BE2C (cell line): ENCODE measurements around the gene GAS7.

Experiments
- DNase-seq: peaks from one replicate; pipeline ENCODE4 v3.0.0-alpha.2; 2020
- H3K27me3 ChIP-seq: fragments of 250-450 bp; sonication (Bioruptor Pico); 2 replicates; pipeline ENCODE4 v1.5.1; 2020; ENCODE audit warnings: mild to moderate bottlenecking
- H3K36me3 ChIP-seq: fragments of 250-450 bp; sonication (Bioruptor Pico); 2 replicates; pipeline ENCODE4 v1.5.1; 2020; ENCODE audit warnings: mild to moderate bottlenecking
- H3K4me1 ChIP-seq: fragments of 250-450 bp; sonication (Bioruptor Pico); 2 replicates; pipeline ENCODE4 v1.5.1; 2020
- H3K4me3 ChIP-seq: 2 replicates; pipeline ENCODE4 v1.5.1; 2011; ENCODE audit warnings: low read depth, low read length
- H3K9me3 ChIP-seq: fragments of 250-450 bp; sonication (Bioruptor Pico); 2 replicates; pipeline ENCODE4 v1.5.1; 2020
- TF ChIP-seq, protein P1 (sequence below): IDR thresholded peaks from 2 replicates; pipeline ENCODE4 v1.5.1; 2012; ENCODE audit warnings: mild to moderate bottlenecking, low read depth, low read length

Gene GAS7

DNA sequence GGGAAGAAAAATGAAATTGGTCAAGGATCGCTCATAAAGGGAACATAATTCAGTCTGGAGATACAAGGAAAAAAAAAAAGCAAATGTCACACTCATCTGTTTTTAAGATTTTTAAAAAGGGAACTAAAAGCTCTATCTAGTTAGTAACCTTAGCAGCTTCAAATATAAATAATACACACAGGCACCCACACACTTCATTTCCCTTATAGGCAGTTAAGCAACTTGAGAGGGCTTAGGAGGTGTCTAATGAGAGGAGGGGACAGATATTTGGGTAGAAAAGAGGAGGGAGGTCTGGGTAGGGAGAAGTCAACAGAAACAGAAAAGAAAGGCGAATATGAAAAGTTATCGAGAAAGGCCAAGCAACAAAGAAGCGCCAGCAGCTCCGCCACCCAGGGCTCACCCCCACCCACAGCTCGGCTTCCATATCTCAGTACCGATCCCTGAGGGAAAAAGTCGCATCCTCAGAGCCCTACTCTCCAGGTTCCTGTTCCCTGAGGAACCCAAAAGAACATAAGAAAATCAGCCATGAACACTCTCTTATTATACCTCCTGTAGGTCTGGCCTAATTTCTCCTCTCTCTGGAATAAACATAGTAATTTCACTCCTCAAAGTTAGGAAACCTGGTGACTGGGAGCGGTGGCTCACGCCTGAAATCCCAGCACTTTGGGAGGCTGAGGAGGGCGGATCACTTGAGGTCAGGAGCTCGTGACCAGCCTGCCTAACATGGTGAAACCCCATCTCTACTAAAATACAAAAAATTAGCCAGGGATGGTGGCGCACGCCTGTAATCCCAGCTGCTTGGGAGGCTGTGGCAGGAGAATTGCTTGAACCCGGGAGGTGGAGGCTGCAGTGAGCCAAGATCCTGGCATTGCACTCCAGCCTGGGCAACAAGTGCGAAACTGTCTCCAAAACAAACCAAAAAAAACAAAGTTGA lies 223.7 kb downstream of the GAS7 start:
- H3K4me1 ChIP-seq, result no peaks in the 10 kb centered on the region
- no peaks in the 10 kb centered on the region for H3K27me3 ChIP-seq
- no peaks in the 10 kb centered on the region for H3K9me3 ChIP-seq
- H3K36me3 ChIP-seq, result no peaks in the 10 kb centered on the region
- TF ChIP-seq, protein P1, sequence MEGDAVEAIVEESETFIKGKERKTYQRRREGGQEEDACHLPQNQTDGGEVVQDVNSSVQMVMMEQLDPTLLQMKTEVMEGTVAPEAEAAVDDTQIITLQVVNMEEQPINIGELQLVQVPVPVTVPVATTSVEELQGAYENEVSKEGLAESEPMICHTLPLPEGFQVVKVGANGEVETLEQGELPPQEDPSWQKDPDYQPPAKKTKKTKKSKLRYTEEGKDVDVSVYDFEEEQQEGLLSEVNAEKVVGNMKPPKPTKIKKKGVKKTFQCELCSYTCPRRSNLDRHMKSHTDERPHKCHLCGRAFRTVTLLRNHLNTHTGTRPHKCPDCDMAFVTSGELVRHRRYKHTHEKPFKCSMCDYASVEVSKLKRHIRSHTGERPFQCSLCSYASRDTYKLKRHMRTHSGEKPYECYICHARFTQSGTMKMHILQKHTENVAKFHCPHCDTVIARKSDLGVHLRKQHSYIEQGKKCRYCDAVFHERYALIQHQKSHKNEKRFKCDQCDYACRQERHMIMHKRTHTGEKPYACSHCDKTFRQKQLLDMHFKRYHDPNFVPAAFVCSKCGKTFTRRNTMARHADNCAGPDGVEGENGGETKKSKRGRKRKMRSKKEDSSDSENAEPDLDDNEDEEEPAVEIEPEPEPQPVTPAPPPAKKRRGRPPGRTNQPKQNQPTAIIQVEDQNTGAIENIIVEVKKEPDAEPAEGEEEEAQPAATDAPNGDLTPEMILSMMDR, result no peak
- no peak for DNase-seq
- H3K4me3 ChIP-seq, result no peak overlapping the region

DNA sequence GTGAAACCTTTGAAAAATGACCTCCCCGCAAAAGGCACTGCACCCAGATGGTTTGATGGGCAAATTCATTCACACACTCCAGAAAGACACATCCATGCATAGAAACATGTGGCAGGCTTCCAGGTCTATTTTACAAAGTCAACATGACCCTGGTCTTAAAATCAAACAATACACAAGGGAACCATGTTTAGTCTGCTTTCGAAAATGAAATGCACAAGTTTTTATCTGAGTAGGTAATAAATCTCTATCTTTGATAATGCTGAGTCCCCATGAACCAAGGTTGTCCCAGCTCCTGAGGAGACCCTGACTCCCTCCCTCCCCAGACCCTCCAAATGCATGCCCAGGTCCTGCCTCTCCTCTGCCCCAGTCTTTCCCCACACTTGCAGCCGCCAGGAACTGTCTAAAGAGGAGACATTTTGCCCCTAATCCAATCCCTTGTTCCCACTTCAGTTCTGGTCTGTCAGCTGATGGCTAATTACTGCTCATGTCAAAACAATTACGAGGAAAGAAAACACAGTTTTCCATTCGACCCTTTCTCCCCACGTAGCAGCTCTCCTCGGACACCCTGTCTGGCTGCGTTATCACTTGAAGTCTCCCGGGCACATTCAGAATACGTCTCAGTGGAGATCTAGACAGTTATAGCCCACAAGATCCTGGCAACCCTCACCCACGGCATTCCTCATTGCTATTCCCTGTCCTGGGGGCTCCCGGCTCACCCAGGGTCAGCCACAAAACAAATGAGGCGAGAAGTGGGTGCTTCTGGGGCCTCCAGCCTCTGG lies 224.5 kb downstream of the GAS7 start:
- Histone ChIP-seq H3K4me3 (no peak overlapping the region), H3K4me1 (no peaks in the 10 kb centered on the region), H3K9me3 (no peaks in the 10 kb centered on the region), H3K36me3 (no peaks in the 10 kb centered on the region), H3K27me3 (no peaks in the 10 kb centered on the region)
- TF ChIP-seq, protein P1, result no peak
- DNase-seq, result no peak

DNA sequence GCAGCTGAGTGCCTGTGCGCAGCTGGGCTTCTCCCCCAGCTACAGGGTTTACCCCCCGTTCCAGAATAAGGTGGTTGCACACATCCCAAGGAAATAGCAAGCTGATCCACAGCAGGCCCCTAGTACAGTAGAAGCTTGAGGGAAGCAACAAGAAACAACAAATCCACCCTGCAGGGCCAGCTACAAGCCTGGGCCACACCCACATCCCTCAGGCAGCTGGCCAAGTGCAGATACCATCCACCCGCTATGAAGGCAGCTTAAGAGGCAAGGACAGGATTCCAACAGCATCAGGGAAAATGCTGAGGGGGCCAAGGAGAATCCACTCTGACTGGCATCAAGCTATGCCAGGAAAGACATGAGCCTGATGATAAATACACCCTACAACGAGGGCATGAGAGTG lies 226.4 kb downstream of the GAS7 start:
- Histone ChIP-seq H3K4me3 (no peak overlapping the region), H3K27me3 (no peaks in the 10 kb centered on the region), H3K36me3 (no peaks in the 10 kb centered on the region), H3K4me1 (no peaks in the 10 kb centered on the region), H3K9me3 (no peaks in the 10 kb centered on the region)
- TF ChIP-seq, protein P1, result no peak
- DNase-seq, result no peak

DNA sequence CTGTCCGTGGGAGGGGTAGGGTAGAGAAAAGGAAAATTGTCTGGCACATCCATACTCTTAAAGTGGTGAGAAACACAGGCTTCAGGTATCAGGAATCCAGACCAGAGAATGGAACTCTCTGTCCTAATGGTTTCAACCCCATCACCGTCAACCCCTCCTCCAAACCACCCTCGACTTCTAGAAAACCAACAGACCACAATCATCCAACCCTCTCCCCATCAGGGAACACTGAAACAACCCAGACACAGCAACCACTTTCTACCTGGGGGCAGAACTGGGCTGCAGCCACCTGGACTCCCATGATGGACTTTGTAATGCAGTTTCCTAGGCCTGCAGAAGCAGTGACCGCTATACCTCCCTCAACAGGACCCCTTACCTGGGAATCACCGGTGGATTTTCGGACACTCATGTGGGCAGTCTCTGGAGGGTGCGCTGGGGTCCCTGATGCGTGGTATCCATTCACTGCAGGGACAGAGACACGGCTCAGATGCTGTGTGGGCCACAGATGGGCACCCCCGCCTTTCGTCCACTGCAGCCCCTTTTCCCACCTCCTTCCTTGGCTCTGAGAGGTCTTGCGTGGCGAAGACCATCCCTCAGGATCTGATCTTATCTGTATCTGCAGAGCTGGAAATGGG lies 229.0 kb downstream of the GAS7 start:
- no peak for DNase-seq
- TF ChIP-seq, protein P1, result no peak
- no peaks in the 10 kb centered on the region for H3K27me3 ChIP-seq
- no peaks in the 10 kb centered on the region for H3K36me3 ChIP-seq
- no peaks in the 10 kb centered on the region for H3K4me1 ChIP-seq
- H3K4me3 ChIP-seq, result no peak overlapping the region
- no peaks in the 10 kb centered on the region for H3K9me3 ChIP-seq

DNA sequence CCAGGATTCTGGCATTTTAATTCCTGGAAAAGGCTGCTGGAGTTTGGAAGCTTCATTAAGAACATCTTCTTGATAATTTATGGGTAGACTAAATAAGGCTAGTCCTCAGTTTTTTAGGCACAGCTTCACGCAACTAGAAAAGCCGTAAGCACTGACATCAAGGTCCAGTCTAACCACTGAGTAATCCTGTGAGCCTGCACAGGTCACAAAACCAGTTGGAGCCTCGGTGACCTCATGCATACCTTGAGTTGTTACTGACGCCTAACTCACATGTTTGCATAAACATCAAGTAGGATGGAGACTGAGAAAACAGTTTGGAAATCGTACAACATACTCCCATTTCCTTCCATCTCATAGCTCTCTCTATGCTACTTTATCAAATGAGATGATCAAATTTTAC lies 229.5 kb downstream of the GAS7 start:
- Histone ChIP-seq H3K4me1 (no peaks in the 10 kb centered on the region), H3K36me3 (no peaks in the 10 kb centered on the region), H3K4me3 (no peak overlapping the region), H3K27me3 (no peaks in the 10 kb centered on the region), H3K9me3 (no peaks in the 10 kb centered on the region)
- DNase-seq, result no peak
- TF ChIP-seq, protein P1, result no peak
